Activated naive CD4-positive, alpha-beta T cell treated with anti-CD3 and anti-CD28 coated beads, Interleukin-2, amount 50 U/mL, for 16 hours (primary cell): ENCODE results near the gene HOXB6.

Source experiments
- DNase-seq: peaks from one replicate; pipeline ENCODE4 v3.0.0-alpha.2; 2020

The HOXB6 gene

GRCh38 chr17:48634493-48635208, 29.9 kb upstream of the HOXB6 start:
- DNase-seq = no peak

- DNase-seq = no peak
These were observed 28.5 kb upstream of the HOXB6 start for GRCh38 chr17:48633266-48633677.

GRCh38 chr17:48632579-48633265, 27.9 kb upstream of the HOXB6 start:
- DNase-seq = no peak

GRCh38 chr17:48631693-48632578, 27.1 kb upstream of the HOXB6 start:
- DNase-seq = no peak

- DNase-seq = no peak
These were observed 26.3 kb upstream of the HOXB6 start for GRCh38 chr17:48630925-48631692.

GRCh38 chr17:48630009-48630924, 25.5 kb upstream of the HOXB6 start:
- DNase-seq = no peak

GRCh38 chr17:48629411-48629759, 24.6 kb upstream of the HOXB6 start:
- DNase-seq = no peak

- DNase-seq = no peak
These were observed 24.0 kb upstream of the HOXB6 start for GRCh38 chr17:48628649-48629410.

GRCh38 chr17:48627623-48628521, 23.1 kb upstream of the HOXB6 start:
- DNase-seq = no peak

- no peak for DNase-seq
These were observed 22.4 kb upstream of the HOXB6 start for GRCh38 chr17:48627118-48627597.

- peak; percentile 70 for DNase-seq
These were observed 21.7 kb upstream of the HOXB6 start, which contains the start of gene HOXB9 for GRCh38 chr17:48626245-48627117. HOXB9 (minus strand) TSS chr17:48626358; CDS start chr17:48626269, 89 bp downstream.

GRCh38 chr17:48625495-48626244, 20.9 kb upstream of the HOXB6 start:
- DNase-seq = peak; percentile 59

- DNase-seq = peak; percentile 40
These were observed 20.0 kb upstream of the HOXB6 start for GRCh38 chr17:48624544-48625494.

- no peak for DNase-seq
These were observed 19.3 kb upstream of the HOXB6 start for GRCh38 chr17:48624118-48624517.

- DNase-seq = no peak
These were observed 18.8 kb upstream of the HOXB6 start for GRCh38 chr17:48623583-48623982.

GRCh38 chr17:48622857-48623256, 18.1 kb upstream of the HOXB6 start:
- no peak for DNase-seq
